ENCODE measurements around the gene DIAPH2.

GRCh38 chrX:97330151-97330550, 645.5 kb downstream of the DIAPH2 start:
- no peak for TF ChIP-seq CTCF (IDR thresholded peaks at IDR 0.05)
- TF ChIP-seq POLR2A (IDR thresholded peaks at IDR 0.05): no peak

Data from tibial nerve (tissue), 3 donors.